C4-2B (cell line): ENCODE measurements around the gene MFSD2A.

Experiments used
- ZFX ChIP-seq: fragments of 450-650 bp; IDR thresholded peaks from 2 replicates; pipeline ENCODE4 v1.6.1; 2017
- TF ChIP-seq, protein P1 (sequence below): fragments of 450-650 bp; conservative IDR thresholded peaks from 2 replicates; pipeline ENCODE4 v1.5.1; 2017; ENCODE audit warnings: mild to moderate bottlenecking

DNA sequence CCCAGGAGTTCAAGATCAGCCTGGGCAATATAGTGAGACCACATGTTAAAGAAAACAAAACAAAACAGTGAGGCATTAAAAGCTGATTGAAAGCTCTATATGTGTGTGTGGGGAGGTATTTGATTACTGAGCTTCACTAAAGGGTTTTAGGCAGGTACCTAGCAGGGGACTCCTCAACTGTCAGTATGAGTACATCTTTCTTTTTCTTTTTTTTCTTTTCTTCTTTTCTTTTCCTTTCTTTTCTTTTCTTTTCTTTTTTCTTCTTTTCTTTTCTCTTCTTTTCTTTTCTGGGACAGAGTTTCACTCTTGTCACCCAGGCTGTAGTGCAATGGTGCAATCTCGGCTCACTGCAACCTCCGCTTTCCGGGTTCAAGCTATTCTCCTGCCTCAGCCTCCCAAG is 44.7 kb upstream of the MFSD2A start:
- TF ChIP-seq, protein P1, sequence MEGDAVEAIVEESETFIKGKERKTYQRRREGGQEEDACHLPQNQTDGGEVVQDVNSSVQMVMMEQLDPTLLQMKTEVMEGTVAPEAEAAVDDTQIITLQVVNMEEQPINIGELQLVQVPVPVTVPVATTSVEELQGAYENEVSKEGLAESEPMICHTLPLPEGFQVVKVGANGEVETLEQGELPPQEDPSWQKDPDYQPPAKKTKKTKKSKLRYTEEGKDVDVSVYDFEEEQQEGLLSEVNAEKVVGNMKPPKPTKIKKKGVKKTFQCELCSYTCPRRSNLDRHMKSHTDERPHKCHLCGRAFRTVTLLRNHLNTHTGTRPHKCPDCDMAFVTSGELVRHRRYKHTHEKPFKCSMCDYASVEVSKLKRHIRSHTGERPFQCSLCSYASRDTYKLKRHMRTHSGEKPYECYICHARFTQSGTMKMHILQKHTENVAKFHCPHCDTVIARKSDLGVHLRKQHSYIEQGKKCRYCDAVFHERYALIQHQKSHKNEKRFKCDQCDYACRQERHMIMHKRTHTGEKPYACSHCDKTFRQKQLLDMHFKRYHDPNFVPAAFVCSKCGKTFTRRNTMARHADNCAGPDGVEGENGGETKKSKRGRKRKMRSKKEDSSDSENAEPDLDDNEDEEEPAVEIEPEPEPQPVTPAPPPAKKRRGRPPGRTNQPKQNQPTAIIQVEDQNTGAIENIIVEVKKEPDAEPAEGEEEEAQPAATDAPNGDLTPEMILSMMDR, result no peak
- no peak for TF ChIP-seq ZFX
